NB4 (cell line): ENCODE measurements around the gene BOD1L1.

Experiments
- POLR2A ChIP-seq: IDR thresholded peaks from 2 replicates; pipeline ENCODE4 v1.6.1; 2011; ENCODE audit warnings: mild to moderate bottlenecking; ENCODE audit not compliant: insufficient read length; ENCODE audit errors: extremely low read depth
- TF ChIP-seq, protein P1 (sequence below): IDR thresholded peaks from 2 replicates; pipeline ENCODE4 v1.6.1; 2011; ENCODE audit warnings: low read depth, low read length
- TF ChIP-seq, protein P2 (sequence below): IDR thresholded peaks from one replicate; pipeline ENCODE4 v1.5.1; 2012; ENCODE audit warnings: low read depth, low read length

DNA sequence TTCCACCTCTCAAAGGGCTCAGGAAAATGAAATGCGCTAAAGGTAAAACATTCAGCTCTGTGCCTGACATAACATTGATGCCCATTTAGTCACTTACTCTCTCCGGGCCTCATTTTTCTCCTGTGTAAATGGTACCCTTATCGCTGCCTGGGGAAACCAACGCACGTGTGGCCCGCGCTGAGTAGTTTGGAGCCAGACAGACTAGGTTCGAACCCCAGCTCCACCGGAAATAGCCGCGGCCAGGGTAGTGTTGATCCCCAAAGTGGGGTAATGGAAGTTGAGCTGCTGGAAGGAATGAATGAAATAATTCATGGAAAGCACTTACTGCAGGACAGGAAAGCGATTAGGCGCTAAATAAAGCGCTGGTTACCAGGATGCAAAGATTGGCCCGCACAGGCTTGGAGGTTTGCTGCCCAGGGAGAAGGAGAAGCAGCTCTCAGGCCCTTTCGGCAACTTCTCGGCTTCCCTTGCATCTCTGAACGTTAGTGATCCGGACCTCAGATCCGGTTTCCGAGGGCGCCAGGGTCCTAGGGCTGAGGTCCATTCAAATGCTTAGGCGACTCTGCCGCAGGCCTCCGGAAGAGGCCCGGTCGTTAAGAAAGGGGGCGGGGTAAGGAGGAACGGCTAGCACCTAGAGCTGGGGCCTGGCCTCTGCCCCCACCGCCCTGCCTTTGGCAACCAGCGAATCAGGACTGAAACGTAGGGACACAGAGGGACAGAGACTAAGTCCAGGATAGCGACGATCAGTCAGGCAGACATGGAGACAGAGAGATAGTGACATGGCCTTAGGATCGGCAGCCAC, 96.5 kb downstream of the BOD1L1 start:
- TF ChIP-seq, protein P1, sequence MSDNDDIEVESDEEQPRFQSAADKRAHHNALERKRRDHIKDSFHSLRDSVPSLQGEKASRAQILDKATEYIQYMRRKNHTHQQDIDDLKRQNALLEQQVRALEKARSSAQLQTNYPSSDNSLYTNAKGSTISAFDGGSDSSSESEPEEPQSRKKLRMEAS: no peak
- TF ChIP-seq, protein P2, sequence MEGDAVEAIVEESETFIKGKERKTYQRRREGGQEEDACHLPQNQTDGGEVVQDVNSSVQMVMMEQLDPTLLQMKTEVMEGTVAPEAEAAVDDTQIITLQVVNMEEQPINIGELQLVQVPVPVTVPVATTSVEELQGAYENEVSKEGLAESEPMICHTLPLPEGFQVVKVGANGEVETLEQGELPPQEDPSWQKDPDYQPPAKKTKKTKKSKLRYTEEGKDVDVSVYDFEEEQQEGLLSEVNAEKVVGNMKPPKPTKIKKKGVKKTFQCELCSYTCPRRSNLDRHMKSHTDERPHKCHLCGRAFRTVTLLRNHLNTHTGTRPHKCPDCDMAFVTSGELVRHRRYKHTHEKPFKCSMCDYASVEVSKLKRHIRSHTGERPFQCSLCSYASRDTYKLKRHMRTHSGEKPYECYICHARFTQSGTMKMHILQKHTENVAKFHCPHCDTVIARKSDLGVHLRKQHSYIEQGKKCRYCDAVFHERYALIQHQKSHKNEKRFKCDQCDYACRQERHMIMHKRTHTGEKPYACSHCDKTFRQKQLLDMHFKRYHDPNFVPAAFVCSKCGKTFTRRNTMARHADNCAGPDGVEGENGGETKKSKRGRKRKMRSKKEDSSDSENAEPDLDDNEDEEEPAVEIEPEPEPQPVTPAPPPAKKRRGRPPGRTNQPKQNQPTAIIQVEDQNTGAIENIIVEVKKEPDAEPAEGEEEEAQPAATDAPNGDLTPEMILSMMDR: no peak
- no peak for TF ChIP-seq POLR2A
